Left cardiac atrium (tissue), 4 donors: ENCODE data around the gene TMEM151B. TPM values are rescaled to one million over a fixed set of nuclear protein-coding genes. Genes with fewer than 3 reads are reported as not detected.

Source experiments
- ATAC-seq, 2 donors: fragments of 200-7000 bp; cut with Tn5 transposase; one replicate each; pipeline ENCODE4 v1.9.1; 2020; ENCODE audit warnings: mild to moderate bottlenecking in 2 of 2, moderate library complexity in 2 of 2
- DNase-seq: peaks from one replicate; pipeline ENCODE4 v3.0.0-alpha.2; 2020
- intact Hi-C, 2 donors: fragments of 100-400 bp; cut with DNase I; formaldehyde crosslinking; loops; one replicate each; pipeline versions ENCODE4 v1.14.1 to v1.15.1; 2022 to 2023
- long read RNA-seq: library from polyadenylated mRNA; unstranded; transcript quantifications from one replicate; pipeline ENCODE4 v2.0.0, GENCODE V29; 2021
- total RNA-seq, 2 donors: library from RNA; stranded (reverse); fragmentation: NEBNext Ultra II Directional; extraction: Animal tissue kit (Norgen Biotek cat#: 25700); gene quantifications; one replicate each; pipeline ENCODE4 v1.2.1, GENCODE V29; 2021
- donor health status: DM: no; HTN: yes; CAD: no.
- donor health status: DM: no; HTN: yes; CAD: no; lungs with severe emphysema.
- donor health status: DM: yes; HTN: yes; CAD: no.
- donor health status: Dilated cardiomyopathy.

Gene TMEM151B
- total RNA-seq = under 1 TPM in 1 of 2 donors, not detected in 1; 0.05 TPM
- long read RNA-seq = 0 reads

DNA sequence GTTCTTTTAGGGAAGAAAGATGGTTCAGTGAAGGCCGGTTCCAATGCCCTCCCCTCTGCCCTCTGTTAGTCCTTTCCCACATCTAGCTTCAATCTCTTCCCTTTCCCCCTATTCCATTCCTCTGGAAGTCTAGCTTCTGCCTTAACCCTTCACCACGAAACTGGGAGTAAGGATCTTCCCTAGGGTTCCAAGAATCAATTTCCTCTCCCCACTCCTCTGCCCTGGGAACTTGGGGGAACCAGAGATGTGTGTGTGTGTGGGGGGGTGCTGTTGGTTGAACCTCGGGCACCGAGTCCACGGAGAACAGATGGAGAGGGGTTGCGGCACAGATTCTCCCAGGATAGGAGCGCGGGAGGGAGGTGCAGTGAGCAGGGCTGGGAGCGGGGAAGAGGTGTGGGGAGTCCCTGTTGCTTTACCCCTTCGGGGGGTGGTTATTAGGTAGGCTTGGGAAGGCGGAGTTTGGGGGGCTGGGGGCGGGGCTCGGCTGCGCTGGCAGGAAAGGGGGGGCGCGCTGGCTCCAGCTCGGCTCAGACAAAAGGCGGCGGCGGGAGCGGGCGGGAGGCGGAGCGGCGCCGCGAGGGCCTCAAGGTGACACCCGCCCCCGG, at the start of gene TMEM151B:
Gene TMEM151B, plus strand, starts transcription at position 530 of the 605 bp plus-strand sequence. CDS start 293 bp downstream, outside the sequence.
- ATAC-seq (no peak), DNase-seq (peak; percentile 13)
- intact Hi-C loops = loop anchor here (2.0 to 10.0 kb wide), 2 partner anchors 69 to 175 kb away; no protein-coding TSS in a partner anchor

DNA sequence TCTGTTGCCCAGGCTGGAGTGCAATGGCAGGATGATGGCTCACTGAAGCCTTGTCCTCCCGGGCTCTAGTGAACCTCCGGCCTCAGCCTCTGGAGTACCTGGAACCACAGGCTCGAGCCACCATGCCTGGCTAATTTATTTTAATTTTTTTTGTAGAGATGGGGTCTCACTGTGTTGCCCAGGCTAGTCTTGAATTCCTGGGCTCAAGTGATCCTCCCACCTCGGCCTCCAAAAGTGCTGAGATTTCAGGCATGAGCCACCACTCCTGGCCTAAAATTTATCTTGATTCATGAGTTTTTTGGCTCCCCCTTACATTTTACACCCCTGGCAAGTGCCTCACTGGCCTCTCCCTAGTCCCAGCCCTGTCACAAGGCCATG, 49.3 kb upstream of the TMEM151B start:
- DNase-seq (no peak), ATAC-seq (no peak)
- intact Hi-C loops = no loop called here

DNA sequence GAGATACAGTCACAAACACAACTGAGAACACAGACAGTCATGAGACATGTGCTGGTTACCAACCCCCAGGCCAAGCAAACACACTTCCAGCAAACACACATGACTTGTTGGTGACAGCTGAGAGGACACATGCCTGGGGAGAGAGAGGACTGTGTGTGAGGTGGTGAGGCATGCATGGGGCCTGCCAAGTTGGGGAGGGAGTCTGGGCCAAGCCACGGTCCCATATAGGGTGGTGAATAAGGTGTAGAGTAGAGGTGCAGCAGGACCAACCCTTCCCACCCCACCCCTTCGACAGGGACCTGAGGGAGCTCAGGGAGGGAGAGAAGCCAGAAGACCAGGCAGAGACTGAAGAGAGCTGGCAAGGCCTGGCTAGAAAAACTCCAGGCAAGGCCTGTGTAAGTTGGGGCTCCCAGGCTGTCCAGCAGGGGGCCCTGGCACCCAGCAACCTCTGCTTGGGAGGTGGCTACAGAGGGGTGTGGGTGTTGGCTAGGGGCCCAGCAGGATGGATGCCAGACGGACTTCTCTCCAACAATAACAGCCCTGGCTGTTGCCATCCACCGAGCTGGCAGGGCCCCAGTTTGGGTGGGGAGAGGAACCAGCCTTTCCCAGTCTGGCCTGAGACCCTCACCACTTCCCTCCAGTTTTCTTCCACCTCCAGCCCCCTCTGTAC, 48.8 kb upstream of the TMEM151B start:
- peak; percentile 53 to 63 for ATAC-seq
- intact Hi-C loops = no loop called here
- peak; percentile 93 for DNase-seq

- intact Hi-C loops = no loop called here
- no peak for ATAC-seq
Measured at GRCh38 chr6:44221961-44222335, 48.3 kb upstream of the TMEM151B start.

GRCh38 chr6:44222486-44223318, 47.5 kb upstream of the TMEM151B start:
- no peak for ATAC-seq
- intact Hi-C loops = no loop called here
- no peak for DNase-seq

More at GRCh38 chr6:44221961-44222335, 48.3 kb upstream of the TMEM151B start:
- DNase-seq = no peak

DNA sequence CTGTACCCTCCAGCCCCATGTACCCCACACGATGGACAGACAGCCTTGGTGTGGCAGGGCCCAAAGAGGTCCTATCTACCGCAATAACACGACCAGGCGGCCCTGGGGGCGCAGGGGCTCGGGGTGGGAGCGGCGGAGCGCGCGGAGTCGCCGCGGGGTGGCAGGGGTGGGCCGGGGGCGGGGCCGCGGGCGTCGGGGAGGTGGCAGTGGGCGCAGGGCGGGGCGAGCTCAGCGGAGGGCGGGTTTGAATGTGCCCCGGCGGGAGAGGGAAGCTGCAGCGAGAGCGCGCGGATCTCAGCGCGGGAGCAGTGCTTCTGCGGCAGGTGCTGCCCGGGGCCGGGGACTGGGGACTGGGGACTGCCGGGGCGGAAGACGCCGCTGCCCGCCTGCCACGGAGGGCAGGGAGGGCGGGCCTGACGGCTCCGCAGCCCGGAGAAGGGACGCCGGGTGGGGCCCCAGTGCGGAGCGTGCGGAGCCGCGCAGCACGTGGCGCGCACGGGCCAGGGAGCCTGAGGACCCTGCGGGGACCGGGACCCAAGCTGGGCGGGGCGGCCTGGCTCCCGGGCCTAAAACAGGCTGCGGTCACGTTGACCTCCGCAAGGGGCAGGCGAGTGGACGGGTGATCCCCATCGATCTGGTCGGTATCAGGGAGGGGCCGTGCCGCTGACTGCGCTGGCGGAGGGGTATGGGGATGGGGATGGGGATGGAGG, 46.8 kb upstream of the TMEM151B start, which contains the start of gene SLC29A1:
Gene SLC29A1, plus strand, starts transcription at position 277 of the 710 bp plus-strand sequence. CDS start 3,719 bp downstream, outside the sequence.
- ATAC-seq = peak; percentile 39 to 49
- DNase-seq = peak; percentile 81
- intact Hi-C loops = no loop called here

GRCh38 chr6:44224029-44224964, 46.0 kb upstream of the TMEM151B start:
- intact Hi-C loops = no loop called here
- ATAC-seq = no peak
- DNase-seq = no peak

DNA sequence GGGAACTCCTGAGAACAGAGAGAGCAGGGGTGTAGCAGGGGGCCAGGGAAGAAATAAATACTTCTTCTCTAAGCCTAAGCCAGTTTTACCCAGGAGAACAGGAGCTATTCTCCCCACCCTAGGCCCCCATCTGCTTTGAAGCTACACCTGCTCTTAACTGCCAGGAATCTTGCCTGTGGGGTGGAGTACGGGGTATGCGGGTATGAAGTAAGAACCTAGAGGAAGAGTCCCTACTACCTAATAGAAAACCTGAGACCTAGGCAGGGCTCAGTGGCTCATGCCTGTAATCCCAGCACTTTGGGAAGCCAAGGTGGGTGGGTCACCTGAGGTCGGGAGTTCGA, 45.3 kb upstream of the TMEM151B start:
- ATAC-seq = no peak
- no peak for DNase-seq
- intact Hi-C loops = no loop called here

- ATAC-seq (no peak), DNase-seq (no peak)
- intact Hi-C loops = no loop called here
Measured at GRCh38 chr6:44225579-44226325, 44.5 kb upstream of the TMEM151B start.

DNA sequence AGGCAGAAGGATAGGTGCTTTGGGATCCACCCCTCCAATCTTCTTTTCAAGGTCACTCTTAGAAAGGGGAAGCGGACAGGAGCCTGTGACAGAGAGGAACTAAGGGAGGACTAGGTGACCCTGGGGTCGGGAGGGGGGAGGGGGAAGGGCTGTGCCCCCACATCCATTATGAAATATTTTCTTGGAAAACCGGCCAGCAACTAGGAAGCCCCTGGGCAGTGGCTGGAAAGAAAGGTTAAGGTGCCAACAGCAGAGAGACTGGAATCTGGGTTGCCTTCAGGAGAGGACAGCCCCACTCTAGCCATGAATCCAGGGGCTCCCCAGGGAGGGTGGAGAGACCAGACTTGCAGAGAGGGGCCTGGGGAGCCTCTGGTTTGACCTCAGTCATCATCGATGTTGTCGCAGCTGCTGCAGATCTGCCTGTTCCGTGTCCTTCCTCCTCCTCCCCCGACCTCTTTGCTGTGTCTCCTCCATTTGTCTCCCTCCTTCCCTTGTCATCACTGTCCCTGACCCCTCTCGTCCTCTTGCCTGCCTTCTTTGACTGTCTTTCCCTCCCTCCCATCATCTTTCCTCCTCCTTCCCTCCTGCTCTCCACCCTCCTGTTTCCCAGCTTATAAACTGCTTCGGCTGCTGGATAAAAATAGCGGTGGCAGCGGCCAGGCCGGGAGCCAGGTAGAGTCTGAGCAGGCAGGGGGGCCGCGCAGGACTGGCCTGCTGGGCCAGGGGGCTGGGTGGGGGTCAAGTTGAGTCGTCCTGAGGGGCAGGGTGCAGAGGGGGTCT, 43.7 kb upstream of the TMEM151B start:
- no peak for DNase-seq
- ATAC-seq = peak; percentile 10
- intact Hi-C loops = no loop called here

- ATAC-seq = peak in 1 of 2 donors; percentile 2
- intact Hi-C loops = no loop called here
- DNase-seq = no peak
Measured at GRCh38 chr6:44227148-44227793, 43.0 kb upstream of the TMEM151B start.

DNA sequence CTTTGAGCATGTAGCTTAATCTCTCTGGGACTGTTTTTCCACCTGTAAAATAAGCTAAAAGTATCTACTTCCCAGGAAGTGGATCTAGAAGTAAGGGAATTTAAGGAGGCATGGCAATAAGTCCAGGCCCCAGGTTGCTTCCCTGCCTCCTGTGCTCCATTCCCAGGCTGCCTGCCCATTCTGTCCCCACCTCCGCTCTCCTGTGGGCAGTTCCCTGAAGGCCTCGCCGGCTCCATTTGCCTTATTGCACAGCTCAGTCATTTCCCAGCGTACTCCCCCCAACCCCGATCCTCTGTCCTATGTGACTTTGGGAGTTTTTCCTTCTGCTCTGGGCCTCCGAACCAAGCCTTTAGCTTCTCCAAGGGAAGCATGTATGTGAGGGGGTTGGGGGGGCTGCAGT, 42.2 kb upstream of the TMEM151B start:
- ATAC-seq = no peak
- intact Hi-C loops = no loop called here
- no peak for DNase-seq

DNA sequence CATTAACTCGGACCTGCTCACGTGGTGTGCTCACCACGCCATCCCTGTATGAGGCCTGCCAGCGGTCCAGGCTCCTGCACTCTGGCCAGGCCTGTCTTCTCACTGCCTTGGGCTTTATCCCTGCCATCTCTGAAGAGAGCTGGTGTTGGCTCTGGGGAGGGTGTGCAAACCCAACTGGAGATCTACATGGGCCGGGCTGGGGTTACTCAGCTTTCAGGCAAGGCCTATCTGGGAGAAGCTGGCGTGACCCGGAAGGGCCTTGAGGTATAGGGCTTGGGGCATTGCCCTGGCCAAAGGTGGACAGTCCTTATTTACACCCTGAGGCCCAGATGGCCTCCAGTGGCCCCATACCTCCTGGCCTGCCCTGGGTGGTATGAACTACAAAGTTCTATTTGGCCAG, 41.8 kb upstream of the TMEM151B start:
- ATAC-seq = no peak
- intact Hi-C loops = no loop called here

DNA sequence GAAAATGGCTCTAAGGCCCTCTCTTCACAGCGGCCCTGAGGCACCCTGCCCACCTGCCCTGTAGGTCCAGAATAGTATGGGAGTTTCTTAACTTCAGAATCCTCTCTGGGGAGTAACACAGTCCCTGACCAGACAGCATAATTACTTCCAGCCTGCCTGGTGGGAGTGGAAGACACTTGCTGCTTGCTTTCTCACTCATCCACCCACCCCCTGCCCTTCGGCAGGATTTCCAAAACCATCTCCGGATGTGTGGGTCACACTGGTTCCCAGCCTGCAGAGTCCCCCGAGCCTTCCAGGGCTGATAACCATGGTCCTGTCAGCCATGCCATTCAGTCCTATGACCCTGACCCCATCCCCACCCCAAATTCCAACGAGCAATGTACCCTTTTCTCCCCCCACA, 41.4 kb upstream of the TMEM151B start:
- DNase-seq (no peak), ATAC-seq (no peak)
- intact Hi-C loops = no loop called here

More for the DNA sequence above, 41.8 kb upstream of the TMEM151B start:
- DNase-seq = no peak

- DNase-seq (no peak), ATAC-seq (peak; percentile 7 to 56)
- intact Hi-C loops = loop anchor here (10.0 kb wide), 1 partner anchor 125 kb away; no protein-coding TSS in a partner anchor
Measured at GRCh38 chr6:44229376-44230033, 40.7 kb upstream of the TMEM151B start.
